MG63 (cell line): ENCODE measurements around the gene MPV17L. TPM values are rescaled to one million over a fixed set of nuclear protein-coding genes. Genes with fewer than 3 reads are reported as not detected.
"Not testable (repeated sequence)": the region's sequence is repeated elsewhere in the genome, so short reads cannot be mapped to it uniquely, and the experiment has no call there.

Source experiments
- DNase-seq: peaks from one replicate; pipeline ENCODE4 v3.0.0-alpha.2; 2020
- H3K27me3 ChIP-seq: fragments of 250-450 bp; sonication (Bioruptor Pico); 2 replicates; pipeline ENCODE4 v1.5.1; 2020; ENCODE audit warnings: mild to moderate bottlenecking, moderate library complexity
- H3K36me3 ChIP-seq: fragments of 250-450 bp; sonication (Bioruptor Pico); 2 replicates; pipeline ENCODE4 v1.5.1; 2020; ENCODE audit warnings: mild to moderate bottlenecking, moderate library complexity
- H3K4me3 ChIP-seq: fragments of 250-450 bp; sonication (Bioruptor Pico); 2 replicates; pipeline ENCODE4 v1.5.1; 2020; ENCODE audit warnings: mild to moderate bottlenecking, moderate library complexity
- H3K9me3 ChIP-seq: fragments of 250-450 bp; sonication (Bioruptor Pico); 2 replicates; pipeline ENCODE4 v1.5.1; 2020; ENCODE audit warnings: mild to moderate bottlenecking, moderate library complexity
- total RNA-seq: library from RNA; depleted of rRNA; stranded (reverse); fragments of >200 nt; shearing (Covaris generic); gene quantifications from 2 replicates; pipeline ENCODE4 v1.2.3, GENCODE V29; 2014; ENCODE audit warnings: low replicate concordance

Gene MPV17L
- total RNA-seq, 1 experiment from 2014 or later, result 0.59 TPM

- no peaks in the 10 kb centered on the region for H3K9me3 ChIP-seq
- no peaks in the 10 kb centered on the region for H3K36me3 ChIP-seq
- DNase-seq, result no peak
- H3K27me3 ChIP-seq, result no peaks in the 10 kb centered on the region
- H3K4me3 ChIP-seq, result no peak overlapping the region
These were observed 6.4 kb downstream of the MPV17L start for GRCh38 chr16:15401972-15402371.

GRCh38 chr16:15403392-15403995 lies 7.9 kb downstream of the MPV17L start:
- no peak for DNase-seq
- no peak overlapping the region for H3K4me3 ChIP-seq
- H3K9me3 ChIP-seq, result no peaks in the 10 kb centered on the region
- H3K27me3 ChIP-seq, result no peaks in the 10 kb centered on the region
- H3K36me3 ChIP-seq, result no peaks in the 10 kb centered on the region

DNA sequence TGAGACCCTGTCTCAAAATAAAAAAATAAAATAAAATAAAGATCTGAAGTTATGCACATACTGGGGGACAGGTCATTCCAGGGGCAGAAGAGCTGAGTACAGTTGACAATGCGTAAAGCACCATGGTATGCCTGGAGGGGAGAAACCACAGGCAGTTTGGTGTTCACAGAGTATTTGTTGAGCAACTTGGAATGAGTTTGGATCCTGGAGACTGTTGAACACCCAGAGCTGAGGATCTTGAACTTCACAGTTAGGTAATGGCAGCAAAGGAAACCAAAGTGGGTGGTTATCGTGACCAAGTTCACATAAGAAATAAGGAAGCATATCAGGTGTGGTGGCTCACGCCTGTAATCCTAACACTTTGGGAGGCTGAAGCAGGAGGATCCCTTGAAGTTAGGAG lies 8.5 kb downstream of the MPV17L start:
- H3K4me3 ChIP-seq, H3K27me3 ChIP-seq, H3K36me3 ChIP-seq, H3K9me3 ChIP-seq, DNase-seq: not testable (repeated sequence)

- no peak for DNase-seq
- H3K36me3 ChIP-seq, result no peaks in the 10 kb centered on the region
- H3K27me3 ChIP-seq, result no peaks in the 10 kb centered on the region
- H3K9me3 ChIP-seq, result no peaks in the 10 kb centered on the region
- no peak overlapping the region for H3K4me3 ChIP-seq
These were observed 9.2 kb downstream of the MPV17L start for GRCh38 chr16:15404792-15405191.

GRCh38 chr16:15407756-15408155 lies 12.2 kb downstream of the MPV17L start:
- not testable (repeated sequence) for DNase-seq, H3K4me3 ChIP-seq, H3K36me3 ChIP-seq, H3K9me3 ChIP-seq, H3K27me3 ChIP-seq

- not testable (repeated sequence) for DNase-seq, H3K27me3 ChIP-seq, H3K4me3 ChIP-seq, H3K9me3 ChIP-seq, H3K36me3 ChIP-seq
These were observed 13.9 kb downstream of the MPV17L start for GRCh38 chr16:15409476-15409875.

DNA sequence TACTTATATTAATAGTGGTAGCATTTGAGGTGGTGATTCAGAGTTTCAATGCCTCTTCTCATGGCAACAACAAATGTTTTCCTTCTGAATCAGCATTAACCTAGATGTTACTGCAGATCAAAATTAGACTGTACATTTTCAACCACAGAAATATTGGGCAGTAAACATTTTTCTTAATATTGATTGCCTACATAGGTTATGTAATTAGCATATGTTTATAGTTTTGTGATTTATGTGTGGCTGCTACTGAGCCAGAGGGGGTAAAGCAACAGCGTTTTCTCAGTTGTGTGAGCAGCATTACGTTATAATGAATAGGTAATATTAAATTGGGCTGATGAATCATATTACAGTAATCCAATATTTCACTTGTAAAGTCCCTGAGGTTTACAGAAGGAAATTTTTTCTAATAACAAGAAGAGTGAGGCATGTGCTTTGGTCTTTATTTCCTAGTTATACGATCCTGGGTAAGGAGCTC lies 20.0 kb downstream of the MPV17L start:
- no peak for DNase-seq
- no peak overlapping the region for H3K4me3 ChIP-seq
- H3K36me3 ChIP-seq, result no peaks in the 10 kb centered on the region
- no peaks in the 10 kb centered on the region for H3K27me3 ChIP-seq
- H3K9me3 ChIP-seq, result no peaks in the 10 kb centered on the region

- no peak for DNase-seq
- Histone ChIP-seq H3K4me3 (no peak overlapping the region), H3K36me3 (no peaks in the 10 kb centered on the region), H3K27me3 (no peaks in the 10 kb centered on the region), H3K9me3 (no peaks in the 10 kb centered on the region)
These were observed 21.6 kb downstream of the MPV17L start for GRCh38 chr16:15417197-15417596.

- no peaks in the 10 kb centered on the region for H3K9me3 ChIP-seq
- no peaks in the 10 kb centered on the region for H3K36me3 ChIP-seq
- no peaks in the 10 kb centered on the region for H3K27me3 ChIP-seq
- no peak overlapping the region for H3K4me3 ChIP-seq
- peak; percentile 54 for DNase-seq
These were observed 22.7 kb downstream of the MPV17L start for GRCh38 chr16:15418206-15418605.

DNA sequence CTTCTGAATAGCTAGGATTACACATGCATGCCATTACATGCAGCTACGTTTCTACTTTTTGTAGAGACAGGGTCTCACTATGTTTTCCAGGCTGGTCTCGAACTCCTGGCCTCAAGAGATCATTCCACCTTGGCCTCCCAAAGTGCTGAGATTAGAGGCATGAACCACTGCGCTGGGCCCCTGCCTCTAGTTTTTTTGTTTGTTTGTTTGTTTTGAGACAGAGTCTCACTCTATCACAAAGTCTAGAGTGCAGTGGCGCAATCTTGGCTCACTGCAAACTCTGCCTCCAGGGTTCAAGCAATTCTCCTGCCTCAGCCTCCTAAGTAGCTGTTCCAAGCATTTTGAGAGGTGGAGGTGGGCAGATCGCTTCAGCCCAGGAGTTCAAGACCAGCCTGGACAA lies 26.1 kb downstream of the MPV17L start:
- H3K27me3 ChIP-seq, H3K4me3 ChIP-seq, H3K36me3 ChIP-seq, H3K9me3 ChIP-seq, DNase-seq: not testable (repeated sequence)

DNA sequence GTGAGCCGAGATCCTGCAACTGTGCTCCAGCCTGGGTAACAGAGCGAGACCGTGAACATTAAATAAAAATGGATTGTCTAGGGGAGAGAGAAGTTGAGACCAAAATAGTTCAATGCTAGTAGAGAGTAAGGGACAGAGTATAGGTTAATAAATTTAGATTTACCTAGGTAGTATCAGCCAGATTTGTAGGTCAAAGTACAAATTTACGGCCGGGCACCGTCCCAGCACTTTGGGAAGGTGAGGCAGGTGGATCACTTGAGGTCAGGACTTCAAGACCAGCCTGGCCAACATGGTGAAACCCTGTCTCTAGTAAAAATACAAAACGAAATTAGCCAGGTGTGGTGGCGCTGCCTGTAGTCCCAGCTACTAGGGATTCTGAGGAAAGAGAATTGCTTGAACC lies 26.7 kb downstream of the MPV17L start:
- no peak overlapping the region for H3K4me3 ChIP-seq
- DNase-seq, result no peak
- H3K36me3 ChIP-seq, result no peaks in the 10 kb centered on the region
- no peaks in the 10 kb centered on the region for H3K9me3 ChIP-seq
- no peaks in the 10 kb centered on the region; the same call in 1 of the 2 replicates for H3K27me3 ChIP-seq

DNA sequence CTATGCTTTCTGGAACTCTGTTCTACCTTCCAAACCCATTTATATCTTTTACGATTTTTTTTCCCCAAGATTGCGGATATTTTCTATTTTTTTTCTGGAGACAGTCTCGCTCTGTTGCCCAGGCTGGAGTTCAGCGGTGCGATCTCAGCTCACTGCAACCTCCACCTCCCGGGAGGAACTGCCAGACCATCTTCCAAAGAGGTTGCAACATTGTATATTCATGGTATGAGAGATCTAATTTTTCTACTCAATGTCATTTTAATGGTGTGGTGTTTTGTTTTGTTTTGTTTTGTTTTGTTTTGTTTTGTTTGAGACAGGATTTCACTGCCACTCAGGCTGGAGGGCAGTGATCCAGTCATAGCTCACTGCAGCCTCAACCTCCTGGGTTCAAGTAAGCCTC lies 30.3 kb downstream of the MPV17L start:
- no peaks in the 10 kb centered on the region for H3K36me3 ChIP-seq
- H3K27me3 ChIP-seq, result no peaks in the 10 kb centered on the region; the same call in 1 of the 2 replicates
- DNase-seq, result no peak
- no peaks in the 10 kb centered on the region for H3K9me3 ChIP-seq
- no peak overlapping the region for H3K4me3 ChIP-seq

- no peak overlapping the region for H3K4me3 ChIP-seq
- no peaks in the 10 kb centered on the region for H3K9me3 ChIP-seq
- DNase-seq, result no peak
- no peaks in the 10 kb centered on the region for H3K36me3 ChIP-seq
- H3K27me3 ChIP-seq, result no peaks in the 10 kb centered on the region; the same call in 1 of the 2 replicates
These were observed 31.2 kb downstream of the MPV17L start for GRCh38 chr16:15426796-15427195.

- Histone ChIP-seq H3K27me3 (no peaks in the 10 kb centered on the region; the same call in 1 of the 2 replicates), H3K36me3 (no peaks in the 10 kb centered on the region), H3K9me3 (no peaks in the 10 kb centered on the region), H3K4me3 (no peak overlapping the region)
- peak; percentile 80 for DNase-seq
These were observed 32.2 kb downstream of the MPV17L start for GRCh38 chr16:15427648-15428239.

GRCh38 chr16:15430884-15431283 lies 35.3 kb downstream of the MPV17L start:
- not testable (repeated sequence) for H3K36me3 ChIP-seq

DNA sequence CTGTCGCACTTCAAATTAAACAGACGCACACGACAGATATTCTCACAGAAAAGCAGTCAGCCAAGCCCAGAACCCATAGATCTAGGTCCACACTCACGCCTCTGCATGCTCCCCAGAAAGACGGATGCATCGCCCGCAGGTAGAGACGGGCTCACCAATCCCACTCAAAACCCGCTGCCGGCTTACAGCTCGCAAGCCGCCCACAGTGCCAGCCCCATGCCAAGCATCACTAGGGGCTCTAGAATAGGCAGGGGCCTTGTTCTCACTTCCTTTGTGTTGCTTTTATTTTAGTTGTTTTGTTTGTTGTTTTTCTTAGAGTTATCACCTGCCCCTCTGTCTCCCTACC lies 38.5 kb downstream of the MPV17L start:
- Histone ChIP-seq H3K36me3 (no peaks in the 10 kb centered on the region), H3K27me3 (no peaks in the 10 kb centered on the region), H3K4me3 (peak overlapping the region; percentile 78), H3K9me3 (no peaks in the 10 kb centered on the region)
- DNase-seq, result no peak

More at GRCh38 chr16:15430884-15431283, 35.3 kb downstream of the MPV17L start:
- not testable (repeated sequence) for DNase-seq, H3K4me3 ChIP-seq, H3K27me3 ChIP-seq, H3K9me3 ChIP-seq

GRCh38 chr16:15434425-15435215 lies 39.1 kb downstream of the MPV17L start, which contains the start of gene BMERB1:
TSS of gene BMERB1 (plus strand) at chr16:15434588. CDS start at chr16:15434654, 66 bp downstream.
- Histone ChIP-seq H3K9me3 (no peaks in the 10 kb centered on the region), H3K4me3 (peak within 1 kb of the TSS; percentile 78), H3K27me3 (no peaks in the 10 kb centered on the region), H3K36me3 (no peaks in the 10 kb centered on the region)
- peak; percentile 80 for DNase-seq
